SK-N-SH treated with all-trans-retinoic acid at 6 μM for 48 hours (cell line): ENCODE data around the gene CHPF2.

Source experiments
- ARNTL ChIP-seq: fragments of 450-650 bp; formaldehyde crosslinking; IDR thresholded peaks from 2 replicates; pipeline ENCODE4 v1.5.0; 2020; ENCODE audit warnings: low read depth, mild to moderate bottlenecking, moderate library complexity, borderline replicate concordance
- CSRNP3 ChIP-seq: fragments of 250-450 bp; sonication (Bioruptor Pico); IDR thresholded peaks from 2 replicates; pipeline ENCODE4 v1.5.1; 2021; ENCODE audit warnings: mild to moderate bottlenecking, moderate library complexity
- OSR1 ChIP-seq: fragments of 250-450 bp; sonication (Bioruptor Pico); IDR thresholded peaks from 2 replicates; pipeline ENCODE4 v1.8.0; 2022; ENCODE audit warnings: moderate library complexity, mild to moderate bottlenecking, inconsistent platforms
- PPARA ChIP-seq: fragments of 250-450 bp; sonication (Bioruptor Pico); IDR thresholded peaks from 2 replicates; pipeline ENCODE4 v1.5.0; 2020; ENCODE audit warnings: mild to moderate bottlenecking, borderline replicate concordance
- ZFP3 ChIP-seq: fragments of 250-450 bp; sonication (Bioruptor Pico); IDR thresholded peaks from 2 replicates; pipeline ENCODE4 v1.5.0; 2020; ENCODE audit warnings: mild to moderate bottlenecking, moderate library complexity
- ZFP30 ChIP-seq: fragments of 450-650 bp; formaldehyde crosslinking; IDR thresholded peaks from 2 replicates; pipeline ENCODE4 v1.5.0; 2022; ENCODE audit warnings: mild to moderate bottlenecking, moderate library complexity
- TF ChIP-seq, protein P1 (sequence below): fragments of 250-450 bp; sonication (Bioruptor Pico); IDR thresholded peaks from 2 replicates; pipeline ENCODE4 v1.8.0; 2020; ENCODE audit warnings: mild to moderate bottlenecking, moderate library complexity, borderline replicate concordance

DNA sequence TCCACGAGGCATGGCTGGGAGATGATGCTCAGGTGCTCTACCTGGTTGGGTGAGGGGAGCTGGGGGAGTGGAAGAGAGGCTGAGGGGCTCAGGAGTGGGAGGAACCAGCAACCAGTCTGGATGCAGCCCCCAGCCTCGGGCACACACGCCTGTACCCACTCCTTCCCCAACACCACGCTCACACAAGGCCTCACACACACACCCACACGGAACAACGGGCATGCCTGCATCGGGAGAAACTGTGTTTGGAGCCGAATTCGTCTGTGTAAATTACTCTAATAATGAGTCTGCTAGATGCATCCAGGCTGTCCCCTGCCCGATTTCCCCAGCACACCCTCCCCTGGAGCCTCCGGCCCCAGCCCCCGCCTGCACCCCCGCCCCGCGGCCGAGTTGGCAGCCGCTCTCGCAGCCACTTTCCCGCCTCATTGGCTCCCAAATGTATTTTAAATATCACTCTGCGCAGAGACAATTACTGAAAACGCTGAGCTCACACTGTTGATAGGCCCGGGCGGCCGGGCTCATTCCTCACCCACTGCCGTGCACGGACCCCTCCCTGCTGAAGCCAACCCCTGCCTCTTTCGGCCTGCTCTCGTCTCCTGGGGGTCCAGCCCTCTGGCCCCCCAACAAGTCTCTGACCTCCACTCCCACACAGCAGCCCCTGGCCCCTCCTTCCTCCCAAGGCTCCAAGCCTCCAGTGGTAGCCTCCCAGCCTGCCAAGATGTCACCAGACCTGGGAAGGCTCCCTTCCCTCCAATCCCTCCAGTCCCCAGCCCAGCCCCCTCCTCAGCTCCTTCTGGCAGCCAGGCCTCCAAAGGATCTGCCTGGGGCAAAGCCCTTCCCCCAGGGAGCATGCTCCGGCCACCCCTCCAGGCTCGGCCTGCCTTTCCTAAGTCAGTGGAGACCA is 33.1 kb upstream of the CHPF2 start:
- TF ChIP-seq, protein P1, sequence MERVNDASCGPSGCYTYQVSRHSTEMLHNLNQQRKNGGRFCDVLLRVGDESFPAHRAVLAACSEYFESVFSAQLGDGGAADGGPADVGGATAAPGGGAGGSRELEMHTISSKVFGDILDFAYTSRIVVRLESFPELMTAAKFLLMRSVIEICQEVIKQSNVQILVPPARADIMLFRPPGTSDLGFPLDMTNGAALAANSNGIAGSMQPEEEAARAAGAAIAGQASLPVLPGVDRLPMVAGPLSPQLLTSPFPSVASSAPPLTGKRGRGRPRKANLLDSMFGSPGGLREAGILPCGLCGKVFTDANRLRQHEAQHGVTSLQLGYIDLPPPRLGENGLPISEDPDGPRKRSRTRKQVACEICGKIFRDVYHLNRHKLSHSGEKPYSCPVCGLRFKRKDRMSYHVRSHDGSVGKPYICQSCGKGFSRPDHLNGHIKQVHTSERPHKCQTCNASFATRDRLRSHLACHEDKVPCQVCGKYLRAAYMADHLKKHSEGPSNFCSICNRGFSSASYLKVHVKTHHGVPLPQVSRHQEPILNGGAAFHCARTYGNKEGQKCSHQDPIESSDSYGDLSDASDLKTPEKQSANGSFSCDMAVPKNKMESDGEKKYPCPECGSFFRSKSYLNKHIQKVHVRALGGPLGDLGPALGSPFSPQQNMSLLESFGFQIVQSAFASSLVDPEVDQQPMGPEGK, result no peak
- TF ChIP-seq PPARA (CRISPR knock-in tag), result no peak
- TF ChIP-seq ZFP30 (CRISPR knock-in tag), result no peak
- no peak for TF ChIP-seq CSRNP3 (CRISPR knock-in tag)
- TF ChIP-seq ZFP3, result no peak
- TF ChIP-seq OSR1 (CRISPR knock-in tag), result no peak
- no peak for TF ChIP-seq ARNTL (CRISPR knock-in tag)
